IPS-15b (cell line): Measurements from ENCODE around the gene SLC30A4.

ENCODE experiments used
- H3K27me3 ChIP-seq: one replicate; pipeline ENCODE4 v1.6.1; 2013; ENCODE audit warnings: low read length; ENCODE audit not compliant: control insufficient read depth, insufficient read depth
- H3K36me3 ChIP-seq: one replicate; pipeline ENCODE4 v1.6.1; 2013; ENCODE audit warnings: low read length; ENCODE audit not compliant: control insufficient read depth, insufficient read depth
- H3K4me1 ChIP-seq: one replicate; pipeline ENCODE4 v1.6.1; 2013; ENCODE audit warnings: mild to moderate bottlenecking, low read length; ENCODE audit not compliant: control insufficient read depth, insufficient read depth
- H3K4me3 ChIP-seq: one replicate; pipeline ENCODE4 v1.5.1; 2013; ENCODE audit warnings: low read depth, low read length
- H3K9ac ChIP-seq: one replicate; pipeline ENCODE4 v1.6.1; 2013; ENCODE audit warnings: low read depth, mild to moderate bottlenecking, low read length
- H3K9me3 ChIP-seq: one replicate; pipeline ENCODE4 v1.6.1; 2013; ENCODE audit warnings: mild to moderate bottlenecking, low read length; ENCODE audit not compliant: control insufficient read depth, insufficient read depth

The SLC30A4 gene

GRCh38 chr15:45443645-45444044 is 78.9 kb downstream of the SLC30A4 start:
- peaks cover 9% of the 10 kb centered on the region for H3K27me3 ChIP-seq
- H3K4me3 ChIP-seq, result no peak overlapping the region
- H3K9me3 ChIP-seq, result no peaks in the 10 kb centered on the region
- no peak overlapping the region for H3K9ac ChIP-seq
- H3K36me3 ChIP-seq, result no peaks in the 10 kb centered on the region
- H3K4me1 ChIP-seq, result peaks cover 11% of the 10 kb centered on the region

- Histone ChIP-seq H3K4me3 (no peak overlapping the region), H3K9me3 (no peaks in the 10 kb centered on the region), H3K27me3 (peaks cover 9% of the 10 kb centered on the region), H3K36me3 (no peaks in the 10 kb centered on the region), H3K4me1 (peaks cover 9% of the 10 kb centered on the region), H3K9ac (no peak overlapping the region)
Observed at GRCh38 chr15:45442507-45443135, 79.9 kb downstream of the SLC30A4 start.

- H3K9me3 ChIP-seq, result no peaks in the 10 kb centered on the region
- H3K36me3 ChIP-seq, result no peaks in the 10 kb centered on the region
- no peak overlapping the region for H3K4me3 ChIP-seq
- H3K4me1 ChIP-seq, result peaks cover 9% of the 10 kb centered on the region
- no peak overlapping the region for H3K9ac ChIP-seq
- peaks cover 9% of the 10 kb centered on the region for H3K27me3 ChIP-seq
Observed at GRCh38 chr15:45441686-45442085, 80.9 kb downstream of the SLC30A4 start.

- peaks cover 9% of the 10 kb centered on the region for H3K27me3 ChIP-seq
- no peak overlapping the region for H3K4me3 ChIP-seq
- no peaks in the 10 kb centered on the region for H3K36me3 ChIP-seq
- H3K9ac ChIP-seq, result no peak overlapping the region
- H3K9me3 ChIP-seq, result no peaks in the 10 kb centered on the region
- peaks cover 9% of the 10 kb centered on the region for H3K4me1 ChIP-seq
Observed at GRCh38 chr15:45441036-45441435, 81.5 kb downstream of the SLC30A4 start.

GRCh38 chr15:45439521-45440260 is 82.9 kb downstream of the SLC30A4 start:
- Histone ChIP-seq H3K4me1 (peaks cover 2% of the 10 kb centered on the region), H3K4me3 (no peak overlapping the region), H3K36me3 (no peaks in the 10 kb centered on the region), H3K9ac (no peak overlapping the region), H3K27me3 (peaks cover 9% of the 10 kb centered on the region), H3K9me3 (no peaks in the 10 kb centered on the region)

- H3K36me3 ChIP-seq, result no peaks in the 10 kb centered on the region
- H3K9ac ChIP-seq, result no peak overlapping the region
- H3K9me3 ChIP-seq, result no peaks in the 10 kb centered on the region
- no peak overlapping the region for H3K4me3 ChIP-seq
- H3K27me3 ChIP-seq, result peaks cover 38% of the 10 kb centered on the region
- no peaks in the 10 kb centered on the region for H3K4me1 ChIP-seq
Observed at GRCh38 chr15:45435124-45435903, 87.2 kb downstream of the SLC30A4 start.

GRCh38 chr15:45434078-45434567 is 88.4 kb downstream of the SLC30A4 start:
- Histone ChIP-seq H3K9ac (no peak overlapping the region), H3K27me3 (peaks cover 45% of the 10 kb centered on the region), H3K4me1 (no peaks in the 10 kb centered on the region), H3K36me3 (no peaks in the 10 kb centered on the region), H3K4me3 (no peak overlapping the region), H3K9me3 (no peaks in the 10 kb centered on the region)

- Histone ChIP-seq H3K9me3 (no peaks in the 10 kb centered on the region), H3K36me3 (no peaks in the 10 kb centered on the region), H3K4me1 (no peaks in the 10 kb centered on the region), H3K27me3 (peaks cover 51% of the 10 kb centered on the region), H3K9ac (no peak overlapping the region), H3K4me3 (no peak overlapping the region)
Observed at GRCh38 chr15:45431511-45431910, 91.0 kb downstream of the SLC30A4 start.

GRCh38 chr15:45429941-45430792 is 92.4 kb downstream of the SLC30A4 start:
- peak overlapping the region; percentile 21 for H3K4me3 ChIP-seq
- H3K4me1 ChIP-seq, result no peaks in the 10 kb centered on the region
- H3K9ac ChIP-seq, result no peak overlapping the region

More at GRCh38 chr15:45429941-45430792, 92.4 kb downstream of the SLC30A4 start:
- peaks cover 46% of the 10 kb centered on the region for H3K27me3 ChIP-seq
- no peaks in the 10 kb centered on the region for H3K36me3 ChIP-seq
- no peaks in the 10 kb centered on the region for H3K9me3 ChIP-seq
